Keratinocyte (primary cell): ENCODE results near the gene TDRD3. TPM values are rescaled to one million over a fixed set of nuclear protein-coding genes. Genes with fewer than 3 reads are reported as not detected.

ENCODE experiments used
- DNase-seq: peaks from one replicate; pipeline ENCODE4 v3.0.0-alpha.2; 2011; ENCODE audit warnings: low read depth, missing footprints, low spot score
- FAIRE-seq: peaks from 2 replicates; lab custom pipeline; 2011; peaks lifted over from hg19 to GRCh38; lab: Jason Lieb, UNC
- H2AFZ ChIP-seq: 2 replicates; pipeline ENCODE4 v1.6.0; 2012; ENCODE audit warnings: low read length, control low read depth, inconsistent platforms; ENCODE audit not compliant: control insufficient read depth
- H3K27ac ChIP-seq: 2 replicates; pipeline ENCODE4 v1.5.1; 2011; ENCODE audit warnings: low read length; ENCODE audit not compliant: control insufficient read depth, insufficient read depth
- H3K27me3 ChIP-seq: 3 replicates; pipeline ENCODE4 v1.6.0; 2011; ENCODE audit warnings: low read length; ENCODE audit not compliant: control insufficient read depth, insufficient read depth; ENCODE audit errors: extremely low read depth
- H3K36me3 ChIP-seq, 2 experiments: 2 replicates in 1 of 2; 3 replicates in 1 of 2; pipeline ENCODE4 v1.5.1; 2011; ENCODE audit warnings: low read length in 2 of 2, mild to moderate bottlenecking in 1 of 2; ENCODE audit not compliant: control insufficient read depth in 2 of 2, insufficient read depth in 2 of 2; ENCODE audit errors: extremely low read depth in 1 of 2
- H3K4me1 ChIP-seq: 3 replicates; pipeline ENCODE4 v1.5.1; 2011; ENCODE audit warnings: low read length; ENCODE audit not compliant: control insufficient read depth, insufficient read depth; ENCODE audit errors: extremely low read depth
- H3K4me2 ChIP-seq: 3 replicates; pipeline ENCODE4 v1.6.0; 2011; ENCODE audit warnings: low read depth, low read length; ENCODE audit not compliant: control insufficient read depth, insufficient read depth; ENCODE audit errors: extremely low read depth
- H3K4me3 ChIP-seq, 3 experiments: fragments of 200-600 bp in 1 of 3; sonication (generic) in 1 of 3; 2 replicates in 2 of 3; 3 replicates in 1 of 3; pipeline ENCODE4 v1.5.1; 2011 to 2016; ENCODE audit warnings: low read length in 3 of 3, mild to moderate bottlenecking in 3 of 3, control low read depth in 2 of 3, inconsistent platforms in 1 of 3, low read depth in 1 of 3, mixed read lengths in 1 of 3, mixed run types in 1 of 3, moderate library complexity in 1 of 3; ENCODE audit not compliant: control insufficient read depth in 2 of 3, insufficient read depth in 2 of 3; ENCODE audit errors: extremely low read depth in 1 of 3
- H3K79me2 ChIP-seq: 2 replicates; pipeline ENCODE4 v1.6.0; 2012; ENCODE audit warnings: low read length; ENCODE audit not compliant: control insufficient read depth, insufficient read depth
- H3K9ac ChIP-seq: 3 replicates; pipeline ENCODE4 v1.6.0; 2011; ENCODE audit warnings: low read length; ENCODE audit not compliant: control insufficient read depth, insufficient read depth; ENCODE audit errors: extremely low read depth
- H3K9me1 ChIP-seq: 3 replicates; pipeline ENCODE4 v1.6.0; 2011; ENCODE audit warnings: low read length; ENCODE audit not compliant: control insufficient read depth, insufficient read depth; ENCODE audit errors: extremely low read depth
- H3K9me3 ChIP-seq: 2 replicates; pipeline ENCODE4 v1.5.1; 2012; ENCODE audit warnings: low read depth, low read length; ENCODE audit not compliant: control insufficient read depth
- H4K20me1 ChIP-seq: 3 replicates; pipeline ENCODE4 v1.6.0; 2011; ENCODE audit warnings: low read length; ENCODE audit not compliant: control insufficient read depth, insufficient read depth; ENCODE audit errors: extremely low read depth
- EZH2 ChIP-seq: IDR thresholded peaks from one replicate; pipeline ENCODE4 v1.6.1; 2012; ENCODE audit warnings: inconsistent platforms, mild to moderate bottlenecking, low read length, moderate library complexity
- dilution Hi-C: fragments of 300-500 bp; cut with MboI; formaldehyde crosslinking; loops from one replicate; pipeline ENCODE4 v1.7.0; 2020; ENCODE audit warnings: low sequenced_read_pairs; ENCODE audit not compliant: extremely low pct_ligation_motif_present
- polyA plus RNA-seq, 5 experiments: library from polyadenylated mRNA; depleted of rRNA in 3 of 5; stranded (reverse) in 3 of 5; stranded (forward) in 1 of 5; unstranded in 1 of 5; fragments of >200 nt; gene quantifications; 1 replicate in 1 of 5; 2 replicates in 3 of 5; 3 replicates in 1 of 5; pipeline versions ENCODE4 v1.2.1 to v1.2.3, GENCODE V29; 2011 to 2012; ENCODE audit warnings: missing spikeins in 2 of 5, low read depth in 1 of 5, low replicate concordance in 1 of 5
- TF ChIP-seq, protein P1 (sequence below), 3 experiments: IDR thresholded peaks in 1 of 3; conservative IDR thresholded peaks in 1 of 3; optimal IDR thresholded peaks in 1 of 3; 2 replicates in 2 of 3; 3 replicates in 1 of 3; pipeline versions ENCODE3 to v1.5.1; 2011; ENCODE audit warnings: low read length in 3 of 3, mild to moderate bottlenecking in 3 of 3, moderate library complexity in 2 of 3, control low read depth in 1 of 3, inconsistent platforms in 1 of 3; ENCODE audit not compliant: insufficient read depth in 2 of 3; ENCODE audit errors: extremely low read depth in 1 of 3

Gene TDRD3
- polyA plus RNA-seq, 1 donor (not counting 4 experiments of a cell fraction or from before 2014, with no cell fraction given): 10.7 TPM

DNA sequence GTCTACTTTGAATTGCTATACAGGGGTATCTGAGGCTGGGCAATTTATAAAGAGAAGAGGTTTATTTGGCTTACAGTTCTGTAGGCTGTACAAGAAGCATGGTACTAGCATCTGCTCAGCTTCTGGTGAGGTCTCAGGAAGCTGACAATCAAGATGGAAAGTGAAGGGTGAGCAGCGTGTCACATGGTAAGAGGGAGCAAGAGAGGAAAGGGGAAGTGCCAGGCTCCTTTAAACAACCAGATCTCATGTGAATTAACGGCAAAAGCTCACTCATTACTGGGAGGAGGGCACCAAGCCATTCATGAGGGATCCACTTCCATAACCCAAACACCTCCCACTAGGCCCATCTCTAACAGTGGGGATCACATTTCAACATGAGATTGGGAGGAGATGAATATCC lies 222.4 kb downstream of the TDRD3 start:
- Histone ChIP-seq H3K27me3 (no peaks in the 10 kb centered on the region), H3K36me3 (no peaks in the 10 kb centered on the region), H3K9ac (no peak overlapping the region), H3K4me3 (no peak overlapping the region), H3K27ac (no peak overlapping the region), H3K9me3 (no peaks in the 10 kb centered on the region), H3K4me1 (no peaks in the 10 kb centered on the region), H4K20me1 (no peaks in the 10 kb centered on the region), H2AFZ (no peak overlapping the region), H3K4me2 (no peak overlapping the region), H3K9me1 (no peaks in the 10 kb centered on the region), H3K79me2 (no peaks in the 10 kb centered on the region)
- no peak for DNase-seq
- TF ChIP-seq, protein P1, sequence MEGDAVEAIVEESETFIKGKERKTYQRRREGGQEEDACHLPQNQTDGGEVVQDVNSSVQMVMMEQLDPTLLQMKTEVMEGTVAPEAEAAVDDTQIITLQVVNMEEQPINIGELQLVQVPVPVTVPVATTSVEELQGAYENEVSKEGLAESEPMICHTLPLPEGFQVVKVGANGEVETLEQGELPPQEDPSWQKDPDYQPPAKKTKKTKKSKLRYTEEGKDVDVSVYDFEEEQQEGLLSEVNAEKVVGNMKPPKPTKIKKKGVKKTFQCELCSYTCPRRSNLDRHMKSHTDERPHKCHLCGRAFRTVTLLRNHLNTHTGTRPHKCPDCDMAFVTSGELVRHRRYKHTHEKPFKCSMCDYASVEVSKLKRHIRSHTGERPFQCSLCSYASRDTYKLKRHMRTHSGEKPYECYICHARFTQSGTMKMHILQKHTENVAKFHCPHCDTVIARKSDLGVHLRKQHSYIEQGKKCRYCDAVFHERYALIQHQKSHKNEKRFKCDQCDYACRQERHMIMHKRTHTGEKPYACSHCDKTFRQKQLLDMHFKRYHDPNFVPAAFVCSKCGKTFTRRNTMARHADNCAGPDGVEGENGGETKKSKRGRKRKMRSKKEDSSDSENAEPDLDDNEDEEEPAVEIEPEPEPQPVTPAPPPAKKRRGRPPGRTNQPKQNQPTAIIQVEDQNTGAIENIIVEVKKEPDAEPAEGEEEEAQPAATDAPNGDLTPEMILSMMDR (optimal IDR thresholded peaks at IDR 0.05 in 1 of 3, IDR thresholded peaks at IDR 0.05 in 1 of 3, conservative IDR thresholded peaks at IDR 0.05 in 1 of 3; ENCODE audit: extremely low read depth in 1 of 3, insufficient read depth in 2 of 3, low read length in 3 of 3): no peak
- TF ChIP-seq EZH2: no peak
- FAIRE-seq: no peak
- dilution Hi-C loops: no loop called here

DNA sequence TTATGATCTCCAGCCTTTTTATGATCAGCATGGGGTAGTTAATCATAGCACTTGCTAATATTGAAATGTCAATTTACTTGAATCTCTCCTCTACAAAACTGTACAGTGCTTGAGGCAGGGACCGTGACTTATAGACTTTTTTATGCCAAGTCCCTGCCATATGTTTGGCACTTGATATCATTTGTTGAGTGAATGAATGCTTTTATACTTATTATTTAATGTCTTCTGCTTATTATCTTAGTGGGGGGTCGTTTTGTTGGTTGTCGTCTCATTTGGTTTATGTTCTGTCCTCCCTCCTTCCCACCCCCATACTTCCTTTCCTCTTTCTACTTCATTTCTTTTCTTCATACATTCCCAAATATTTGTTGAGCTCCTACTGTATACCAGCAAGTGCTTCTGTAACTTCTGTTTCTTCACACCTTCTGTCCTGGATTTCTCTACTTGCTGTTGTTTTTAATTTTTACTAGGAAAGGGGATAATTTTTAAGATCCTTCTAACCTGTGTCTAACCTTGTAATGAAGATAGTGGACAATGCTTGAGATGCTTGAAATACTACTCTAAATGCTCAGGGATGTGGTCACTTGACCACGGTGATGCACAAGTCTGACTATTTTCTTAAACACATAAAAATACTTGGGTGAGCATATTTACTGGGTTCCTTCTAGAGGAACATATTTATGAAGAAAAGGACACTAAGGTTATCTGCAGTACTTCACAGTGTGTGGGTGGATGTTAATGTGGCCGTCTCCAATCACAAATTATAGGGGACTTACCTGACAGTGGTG lies 223.8 kb downstream of the TDRD3 start:
- no peak overlapping the region for H3K9ac ChIP-seq
- no peaks in the 10 kb centered on the region for H3K9me1 ChIP-seq
- no peak overlapping the region for H3K4me3 ChIP-seq
- H3K4me2 ChIP-seq: no peak overlapping the region
- H4K20me1 ChIP-seq: no peaks in the 10 kb centered on the region
- no peak for TF ChIP-seq EZH2
- TF ChIP-seq, protein P1 (optimal IDR thresholded peaks at IDR 0.05 in 1 of 3, IDR thresholded peaks at IDR 0.05 in 1 of 3, conservative IDR thresholded peaks at IDR 0.05 in 1 of 3; ENCODE audit: extremely low read depth in 1 of 3, insufficient read depth in 2 of 3, low read length in 3 of 3): no peak
- H3K27me3 ChIP-seq: no peaks in the 10 kb centered on the region
- FAIRE-seq: no peak
- H3K27ac ChIP-seq: no peak overlapping the region
- H3K4me1 ChIP-seq: no peaks in the 10 kb centered on the region
- no peak overlapping the region for H2AFZ ChIP-seq
- H3K36me3 ChIP-seq: no peaks in the 10 kb centered on the region
- no peaks in the 10 kb centered on the region for H3K9me3 ChIP-seq
- dilution Hi-C loops: no loop called here
- H3K79me2 ChIP-seq: no peaks in the 10 kb centered on the region
- no peak for DNase-seq
